ENCODE results near the gene ADCY3.

Gene ADCY3

DNA sequence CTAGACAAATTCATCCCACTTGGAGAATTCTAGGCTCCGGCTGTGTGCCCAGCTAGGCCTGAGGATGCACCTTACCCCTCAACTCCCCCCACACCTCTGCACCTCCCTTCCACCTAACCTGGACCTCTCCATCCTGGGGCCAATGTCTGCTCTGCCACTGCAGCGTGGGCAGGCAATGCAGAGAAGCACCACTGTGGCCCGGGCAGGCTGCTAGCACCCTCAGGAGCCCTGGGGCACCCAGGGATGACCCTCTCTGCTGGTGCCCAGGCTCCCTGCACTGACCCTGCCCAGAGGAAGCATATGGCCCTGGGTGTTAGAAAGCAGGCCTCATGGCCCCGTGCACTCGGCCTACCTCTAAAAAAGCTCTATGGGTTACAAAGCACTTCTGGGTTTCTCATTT is 49.6 kb downstream of the ADCY3 start:
- no peak for DNase-seq (ENCODE audit: low read depth)
- TF ChIP-seq, protein P1, sequence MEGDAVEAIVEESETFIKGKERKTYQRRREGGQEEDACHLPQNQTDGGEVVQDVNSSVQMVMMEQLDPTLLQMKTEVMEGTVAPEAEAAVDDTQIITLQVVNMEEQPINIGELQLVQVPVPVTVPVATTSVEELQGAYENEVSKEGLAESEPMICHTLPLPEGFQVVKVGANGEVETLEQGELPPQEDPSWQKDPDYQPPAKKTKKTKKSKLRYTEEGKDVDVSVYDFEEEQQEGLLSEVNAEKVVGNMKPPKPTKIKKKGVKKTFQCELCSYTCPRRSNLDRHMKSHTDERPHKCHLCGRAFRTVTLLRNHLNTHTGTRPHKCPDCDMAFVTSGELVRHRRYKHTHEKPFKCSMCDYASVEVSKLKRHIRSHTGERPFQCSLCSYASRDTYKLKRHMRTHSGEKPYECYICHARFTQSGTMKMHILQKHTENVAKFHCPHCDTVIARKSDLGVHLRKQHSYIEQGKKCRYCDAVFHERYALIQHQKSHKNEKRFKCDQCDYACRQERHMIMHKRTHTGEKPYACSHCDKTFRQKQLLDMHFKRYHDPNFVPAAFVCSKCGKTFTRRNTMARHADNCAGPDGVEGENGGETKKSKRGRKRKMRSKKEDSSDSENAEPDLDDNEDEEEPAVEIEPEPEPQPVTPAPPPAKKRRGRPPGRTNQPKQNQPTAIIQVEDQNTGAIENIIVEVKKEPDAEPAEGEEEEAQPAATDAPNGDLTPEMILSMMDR (IDR thresholded peaks at IDR 0.05; ENCODE audit: control insufficient read depth, extremely low read depth, insufficient read depth), result no peak
- H3K4me3 ChIP-seq (ENCODE audit: low read depth, low read length), result no peak overlapping the region

- DNase-seq (ENCODE audit: low read depth), result no peak
- no peak overlapping the region for H3K4me3 ChIP-seq (ENCODE audit: low read depth, low read length)
- TF ChIP-seq, protein P1 (IDR thresholded peaks at IDR 0.05; ENCODE audit: control insufficient read depth, extremely low read depth, insufficient read depth), result no peak
Measured at GRCh38 chr2:24866946-24867345, 53.1 kb downstream of the ADCY3 start.

DNA sequence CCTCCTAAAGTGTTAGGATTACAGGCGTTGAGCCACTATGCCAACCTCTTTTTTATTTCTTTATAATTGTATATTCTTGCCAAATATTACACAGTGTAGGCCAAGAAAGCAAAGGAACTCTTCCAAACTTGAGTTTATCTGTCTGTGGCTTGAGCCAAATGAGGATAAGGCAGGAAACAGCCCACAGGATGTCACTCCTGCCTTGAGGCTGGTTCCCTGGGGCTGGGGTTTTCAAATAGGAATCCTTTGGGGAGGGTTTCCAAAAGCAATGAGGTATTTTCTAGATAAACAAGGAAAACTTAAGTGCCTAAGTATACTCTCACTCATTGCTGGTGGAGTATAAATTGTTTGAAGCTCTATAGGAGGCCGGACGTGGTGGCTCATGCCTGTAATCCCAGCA is 56.4 kb downstream of the ADCY3 start:
- no peak for DNase-seq (ENCODE audit: low read depth)
- no peak overlapping the region for H3K4me3 ChIP-seq (ENCODE audit: low read depth, low read length)
- TF ChIP-seq, protein P1 (IDR thresholded peaks at IDR 0.05; ENCODE audit: control insufficient read depth, extremely low read depth, insufficient read depth), result no peak

GRCh38 chr2:24861500-24861899 is 58.5 kb downstream of the ADCY3 start:
- H3K4me3 ChIP-seq (ENCODE audit: low read depth, low read length), result no peak overlapping the region
- no peak for DNase-seq (ENCODE audit: low read depth)
- TF ChIP-seq, protein P1 (IDR thresholded peaks at IDR 0.05; ENCODE audit: control insufficient read depth, extremely low read depth, insufficient read depth), result no peak

- TF ChIP-seq, protein P1 (IDR thresholded peaks at IDR 0.05; ENCODE audit: control insufficient read depth, extremely low read depth, insufficient read depth), result no peak
- DNase-seq (ENCODE audit: low read depth), result no peak
- H3K4me3 ChIP-seq (ENCODE audit: low read depth, low read length), result no peak overlapping the region
Measured at GRCh38 chr2:24860631-24861030, 59.4 kb downstream of the ADCY3 start.

GRCh38 chr2:24859968-24860600 is 60.0 kb downstream of the ADCY3 start:
- H3K4me3 ChIP-seq (ENCODE audit: low read depth, low read length), result no peak overlapping the region
- no peak for DNase-seq (ENCODE audit: low read depth)
- TF ChIP-seq, protein P1 (IDR thresholded peaks at IDR 0.05; ENCODE audit: control insufficient read depth, extremely low read depth, insufficient read depth), result no peak

GRCh38 chr2:24858996-24859395 is 61.0 kb downstream of the ADCY3 start:
- DNase-seq (ENCODE audit: low read depth), result no peak
- TF ChIP-seq, protein P1 (IDR thresholded peaks at IDR 0.05; ENCODE audit: control insufficient read depth, extremely low read depth, insufficient read depth), result no peak
- no peak overlapping the region for H3K4me3 ChIP-seq (ENCODE audit: low read depth, low read length)
